ENCODE measurements around the gene REV1. TPM values are rescaled to one million over a fixed set of nuclear protein-coding genes. Genes with fewer than 3 reads are reported as not detected.

Gene REV1
- total and polyA plus RNA-seq, 2 of the 8 experiments (the other 6 are each of a cell fraction or from before 2014, with no cell fraction given), result 16.6 to 34.3 TPM

GRCh38 chr2:99406137-99406536 lies 83.7 kb downstream of the REV1 start:
- no peak overlapping the region for H3K4me3 ChIP-seq (ENCODE audit: extremely low read depth in 1 of 4, insufficient read depth in 2 of 4, low read depth in 3 of 4, low read length in 4 of 4)
- FAIRE-seq, result no peak
- no peak overlapping the region for H2BK5ac ChIP-seq (ENCODE audit: low read depth, low read length)
- no peak overlapping the region for H3K23ac ChIP-seq (ENCODE audit: insufficient read length)
- no peak overlapping the region for H2AK5ac ChIP-seq (ENCODE audit: low read depth, low read length)
- H4K5ac ChIP-seq (ENCODE audit: insufficient read length, low read depth, low read length), result no peak overlapping the region
- POLR2A ChIA-PET (ENCODE audit: partially characterized antibody), result no interaction called here
- H2AFZ ChIP-seq (ENCODE audit: low read length), result no peak overlapping the region
- peaks cover 0 to 4% (median 2%) of the 10 kb centered on the region in 4 experiments; a peak in 4 of 7 replicates for H3K4me1 ChIP-seq (replicated peaks in 1 of 4; ENCODE audit: control insufficient read depth in 3 of 4, insufficient read depth in 4 of 4, low read length in 3 of 4)
- H3K9ac ChIP-seq (replicated peaks in 1 of 4; ENCODE audit: extremely low read depth in 1 of 4, low read depth in 3 of 4, low read length in 3 of 4), result no peak overlapping the region
- H3K23me2 ChIP-seq (ENCODE audit: low read depth, low read length), result no peaks in the 10 kb centered on the region
- no peak overlapping the region for H2BK20ac ChIP-seq (ENCODE audit: low read length)
- H2BK15ac ChIP-seq (ENCODE audit: low read length), result no peak overlapping the region
- no peak overlapping the region for H3K56ac ChIP-seq (replicated peaks; ENCODE audit: insufficient read length, low read depth, low read length)
- H3K36me3 ChIP-seq (ENCODE audit: control insufficient read depth in 2 of 4, insufficient read depth in 4 of 4, low read length in 3 of 4), result peaks cover 7 to 73% (median 40%) of the 10 kb centered on the region in 4 experiments
- H4K91ac ChIP-seq (replicated peaks; ENCODE audit: insufficient read length, low read length), result no peak overlapping the region
- H3K27me3 ChIP-seq (replicated peaks in 1 of 4; ENCODE audit: control insufficient read depth in 3 of 4, extremely low read depth in 1 of 4, insufficient read depth in 3 of 4, low read length in 3 of 4), result no peaks in the 10 kb centered on the region
- no peaks in the 10 kb centered on the region for H3K9me3 ChIP-seq (ENCODE audit: insufficient read depth in 2 of 2, low read depth in 1 of 2, low read length in 1 of 2)
- WGBS, 2 experiments (ENCODE audit: extremely low coverage in 1 of 2, insufficient coverage in 1 of 2, insufficient read length in 1 of 2, insufficient replicate concordance in 2 of 2, low coverage in 1 of 2, low lambda C conversion rate in 2 of 2, missing lambda C conversion rate in 1 of 2), result 93% methylated on average over 6 of the region's 6 CpGs; no CpG with 5 or more reads in 1 of the 2 experiments
- H3K18ac ChIP-seq (ENCODE audit: extremely low read depth, low read length), result no peak overlapping the region
- H3K4ac ChIP-seq (replicated peaks; ENCODE audit: insufficient read length, low read depth, low read length), result no peak overlapping the region
- no peak overlapping the region for H3K27ac ChIP-seq (ENCODE audit: low read depth, low read length)
- H4K20me1 ChIP-seq (replicated peaks in 1 of 2; ENCODE audit: control insufficient read depth in 1 of 2, insufficient read depth in 2 of 2, low read length in 2 of 2), result no peaks in the 10 kb centered on the region
- no peak overlapping the region for H3K14ac ChIP-seq (ENCODE audit: insufficient read length)
- H4K8ac ChIP-seq (ENCODE audit: extremely low read depth, insufficient read depth, low read length), result no peak overlapping the region
- no peaks in the 10 kb centered on the region for H3K79me1 ChIP-seq (ENCODE audit: low read depth, low read length)
- no peaks in the 10 kb centered on the region for H3K79me2 ChIP-seq (ENCODE audit: control insufficient read depth in 1 of 2, insufficient read depth in 2 of 2, low read length in 2 of 2)
- DNase-seq (ENCODE audit: low read depth in 1 of 2, low spot score in 2 of 2), result no peak
- no peak overlapping the region for H2BK120ac ChIP-seq (replicated peaks; ENCODE audit: low read depth, low read length)
- H3K4me2 ChIP-seq (ENCODE audit: insufficient read depth in 1 of 2, low read depth in 2 of 2, low read length in 2 of 2), result no peak overlapping the region
- no peak overlapping the region for H2BK12ac ChIP-seq (ENCODE audit: low read depth, low read length)
- CTCF ChIA-PET (ENCODE audit: partially characterized antibody), result no interaction called here
- TF ChIP-seq EGR1 (IDR thresholded peaks at IDR 0.05; ENCODE audit: borderline replicate concordance, low read depth, low read length) (no peak), CBX5 (IDR thresholded peaks at IDR 0.05; ENCODE audit: low read depth, low read length) (no peak), ZNF274 (IDR thresholded peaks at IDR 0.05; ENCODE audit: borderline replicate concordance, extremely low read depth, low read length) (no peak), CEBPB (IDR thresholded peaks at IDR 0.05; ENCODE audit: low read depth, low read length) (no peak), BCL11A (IDR thresholded peaks at IDR 0.05; ENCODE audit: low read depth in 2 of 2, low read length in 2 of 2) (no peak), YY1 (IDR thresholded peaks at IDR 0.05; ENCODE audit: low read depth, low read length) (no peak), HDAC6 (IDR thresholded peaks at IDR 0.05; ENCODE audit: low read depth, low read length) (no peak)
- TF ChIP-seq, protein P1, sequence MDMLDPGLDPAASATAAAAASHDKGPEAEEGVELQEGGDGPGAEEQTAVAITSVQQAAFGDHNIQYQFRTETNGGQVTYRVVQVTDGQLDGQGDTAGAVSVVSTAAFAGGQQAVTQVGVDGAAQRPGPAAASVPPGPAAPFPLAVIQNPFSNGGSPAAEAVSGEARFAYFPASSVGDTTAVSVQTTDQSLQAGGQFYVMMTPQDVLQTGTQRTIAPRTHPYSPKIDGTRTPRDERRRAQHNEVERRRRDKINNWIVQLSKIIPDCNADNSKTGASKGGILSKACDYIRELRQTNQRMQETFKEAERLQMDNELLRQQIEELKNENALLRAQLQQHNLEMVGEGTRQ (IDR thresholded peaks at IDR 0.05; ENCODE audit: low read length), result no peak
- TF ChIP-seq, protein P2, sequence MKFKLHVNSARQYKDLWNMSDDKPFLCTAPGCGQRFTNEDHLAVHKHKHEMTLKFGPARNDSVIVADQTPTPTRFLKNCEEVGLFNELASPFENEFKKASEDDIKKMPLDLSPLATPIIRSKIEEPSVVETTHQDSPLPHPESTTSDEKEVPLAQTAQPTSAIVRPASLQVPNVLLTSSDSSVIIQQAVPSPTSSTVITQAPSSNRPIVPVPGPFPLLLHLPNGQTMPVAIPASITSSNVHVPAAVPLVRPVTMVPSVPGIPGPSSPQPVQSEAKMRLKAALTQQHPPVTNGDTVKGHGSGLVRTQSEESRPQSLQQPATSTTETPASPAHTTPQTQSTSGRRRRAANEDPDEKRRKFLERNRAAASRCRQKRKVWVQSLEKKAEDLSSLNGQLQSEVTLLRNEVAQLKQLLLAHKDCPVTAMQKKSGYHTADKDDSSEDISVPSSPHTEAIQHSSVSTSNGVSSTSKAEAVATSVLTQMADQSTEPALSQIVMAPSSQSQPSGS (IDR thresholded peaks at IDR 0.05; ENCODE audit: low read length), result no peak

Data from H1 (cell line).